Stimulated activated CD8-positive, alpha-beta memory T cell treated with anti-CD3 and anti-CD28 coated beads, Interleukin-15, amount 100 ng/mL, for 24 hours (primary cell): ENCODE measurements around the gene TMEM53.

Experiments
- DNase-seq: peaks from one replicate; pipeline ENCODE4 v3.0.0-alpha.2; 2020; ENCODE audit warnings: low read depth

Gene TMEM53

DNA sequence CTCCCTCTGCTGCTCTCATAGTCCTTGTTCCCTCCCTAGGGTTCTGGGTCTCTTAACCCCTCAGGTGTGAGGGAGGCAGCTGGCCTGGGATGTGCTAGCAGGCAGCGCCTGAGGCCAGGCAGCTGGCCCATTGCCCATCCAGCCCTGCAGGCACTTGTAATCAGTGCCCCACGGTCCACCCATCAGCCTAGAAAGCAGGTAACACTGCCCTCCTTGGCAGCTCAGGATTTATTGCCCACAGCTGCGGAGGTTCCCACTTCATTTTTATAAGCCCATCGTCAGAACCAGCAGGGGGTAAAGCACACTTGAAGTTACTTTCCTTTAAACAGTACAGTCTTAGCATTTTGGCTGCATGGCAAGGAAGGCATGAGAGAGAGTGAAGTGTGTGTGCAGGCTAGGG lies 70.6 kb downstream of the TMEM53 start:
- DNase-seq: no peak
